Frontal cortex (tissue), 4 donors: ENCODE data around the gene CHL1. TPM values are rescaled to one million over a fixed set of nuclear protein-coding genes. Genes with fewer than 3 reads are reported as not detected.

Experiments used
- DNase-seq, 2 donors: peaks; one replicate each; pipeline ENCODE4 v3.0.0; 2012; ENCODE audit warnings: low spot score in 2 of 2
- FAIRE-seq: peaks from 2 replicates; lab custom pipeline; 2012; peaks lifted over from hg19 to GRCh38; lab: Jason Lieb, UNC
- total RNA-seq: library from RNA; depleted of rRNA; stranded (reverse); fragments of >200 nt; gene quantifications from one replicate; pipeline ENCODE4 v1.2.3, GENCODE V29; 2014
- donor health status: control.
- donor health status: control.
- donor health status: control.

The CHL1 gene
- total RNA-seq, 1 donor from 2014 or later: 1,010 TPM

GRCh38 chr3:210669-211068 lies 14.1 kb downstream of the CHL1 start:
- DNase-seq: no peak
- FAIRE-seq: no peak

GRCh38 chr3:212432-212831 lies 15.9 kb downstream of the CHL1 start:
- no peak for DNase-seq
- FAIRE-seq: no peak

GRCh38 chr3:217099-217813 lies 20.7 kb downstream of the CHL1 start:
- no peak for DNase-seq
- FAIRE-seq: no peak

GRCh38 chr3:217948-218347 lies 21.4 kb downstream of the CHL1 start:
- FAIRE-seq (no peak), DNase-seq (no peak)

- DNase-seq: no peak
- no peak for FAIRE-seq
These were observed 32.0 kb downstream of the CHL1 start for GRCh38 chr3:228442-229182.

- no peak for FAIRE-seq
- DNase-seq: no peak
These were observed 32.7 kb downstream of the CHL1 start for GRCh38 chr3:229183-229661.

GRCh38 chr3:236881-237280 lies 40.3 kb downstream of the CHL1 start:
- FAIRE-seq: no peak
- no peak for DNase-seq

- FAIRE-seq (no peak), DNase-seq (no peak)
These were observed 46.2 kb downstream of the CHL1 start for GRCh38 chr3:242602-243355.

- FAIRE-seq: no peak
- no peak for DNase-seq
These were observed 46.8 kb downstream of the CHL1 start for GRCh38 chr3:243356-243725.

GRCh38 chr3:244041-244440 lies 47.5 kb downstream of the CHL1 start:
- FAIRE-seq (no peak), DNase-seq (no peak)

- DNase-seq (no peak), FAIRE-seq (no peak)
These were observed 51.4 kb downstream of the CHL1 start for GRCh38 chr3:247916-248315.

- FAIRE-seq: no peak
- DNase-seq: no peak
These were observed 52.4 kb downstream of the CHL1 start for GRCh38 chr3:248864-249520.

GRCh38 chr3:249587-250262 lies 53.2 kb downstream of the CHL1 start:
- DNase-seq (no peak), FAIRE-seq (no peak)

GRCh38 chr3:256501-256900 lies 59.9 kb downstream of the CHL1 start:
- no peak for DNase-seq
- no peak for FAIRE-seq

- FAIRE-seq (no peak), DNase-seq (no peak)
These were observed 61.3 kb downstream of the CHL1 start for GRCh38 chr3:257826-258225.

GRCh38 chr3:260898-261297 lies 64.3 kb downstream of the CHL1 start:
- FAIRE-seq (no peak), DNase-seq (no peak)

GRCh38 chr3:263393-263792 lies 66.8 kb downstream of the CHL1 start:
- no peak for DNase-seq
- FAIRE-seq: no peak

- DNase-seq (no peak), FAIRE-seq (no peak)
These were observed 68.0 kb downstream of the CHL1 start for GRCh38 chr3:264394-265156.

- DNase-seq: no peak
- no peak for FAIRE-seq
These were observed 70.5 kb downstream of the CHL1 start for GRCh38 chr3:267101-267500.
